Neural cell (in vitro differentiated cells): ENCODE data around the gene ANO3. TPM values are rescaled to one million over a fixed set of nuclear protein-coding genes. Genes with fewer than 3 reads are reported as not detected.

Source experiments
- H2AFZ ChIP-seq: fragments of 200-600, 300-800 bp; sonication (generic), shearing (Covaris generic); 2 replicates; pipeline ENCODE4 v1.6.0; 2014; ENCODE audit warnings: low read depth, mild to moderate bottlenecking, antibody characterized with exemption, low read length, moderate library complexity
- H3F3A ChIP-seq: fragments of 200-600 bp; shearing (Covaris generic); 2 replicates; pipeline ENCODE4 v1.6.1; 2016; ENCODE audit warnings: mild to moderate bottlenecking, moderate library complexity, mixed read lengths, antibody characterized with exemption, low read length; ENCODE audit not compliant: insufficient read depth, poor library complexity, severe bottlenecking
- H3K27ac ChIP-seq: fragments of 200-600, 300-800 bp; sonication (generic), shearing (Covaris generic); 2 replicates; pipeline ENCODE4 v1.5.1; 2014; ENCODE audit warnings: mild to moderate bottlenecking, low read length, moderate library complexity
- H3K27me3 ChIP-seq: fragments of 300-800, 200-600 bp; sonication (generic), shearing (Covaris generic); 2 replicates; pipeline ENCODE4 v1.6.0; 2014; ENCODE audit warnings: mild to moderate bottlenecking, low read depth, low read length, moderate library complexity; ENCODE audit not compliant: insufficient read depth
- H3K36me3 ChIP-seq: fragments of 300-800, 200-600 bp; sonication (generic), shearing (Covaris generic); 2 replicates; pipeline ENCODE4 v1.5.1; 2014; ENCODE audit warnings: mild to moderate bottlenecking, antibody characterized with exemption, low read length, moderate library complexity; ENCODE audit not compliant: insufficient read depth
- H3K4me2 ChIP-seq: fragments of 300-800, 200-600 bp; sonication (generic), shearing (Covaris generic); 2 replicates; pipeline ENCODE4 v1.6.0; 2014; ENCODE audit warnings: mild to moderate bottlenecking, low read length
- H3K4me3 ChIP-seq: fragments of 300-800, 200-600 bp; sonication (generic), shearing (Covaris generic); 2 replicates; pipeline ENCODE4 v1.5.1; 2014; ENCODE audit warnings: mild to moderate bottlenecking, low read length, moderate library complexity
- H3K79me2 ChIP-seq: fragments of 200-600 bp; shearing (Covaris generic); replicated peaks from 2 replicates; pipeline ENCODE4 v1.6.0; 2014; ENCODE audit warnings: mild to moderate bottlenecking, low read length, moderate library complexity; ENCODE audit not compliant: insufficient read depth
- H3K9ac ChIP-seq: fragments of 300-800, 200-600 bp; sonication (generic), shearing (Covaris generic); 2 replicates; pipeline ENCODE4 v1.6.1; 2016; ENCODE audit warnings: mild to moderate bottlenecking, low read length, mixed read lengths
- H3K9me2 ChIP-seq: fragments of 200-600 bp; shearing (Covaris generic); 2 replicates; pipeline ENCODE4 v1.6.1; 2016; ENCODE audit warnings: mild to moderate bottlenecking, low read length, mixed read lengths; ENCODE audit not compliant: insufficient read depth
- H3K9me3 ChIP-seq: fragments of 200-600, 300-800 bp; sonication (generic), shearing (Covaris generic); 2 replicates; pipeline ENCODE4 v1.6.1; 2016; ENCODE audit warnings: mild to moderate bottlenecking, mixed run types, low read length, moderate library complexity, mixed read lengths
- H4K20me1 ChIP-seq: fragments of 200-600 bp; shearing (Covaris generic); 2 replicates; pipeline ENCODE4 v1.6.1; 2016; ENCODE audit warnings: mild to moderate bottlenecking, mixed run types; ENCODE audit not compliant: insufficient read depth
- EP300 ChIP-seq: fragments of 450-650 bp; conservative IDR thresholded peaks from 2 replicates; pipeline ENCODE4 v1.6.1; 2014; ENCODE audit warnings: antibody characterized with exemption, mild to moderate bottlenecking, moderate library complexity; ENCODE audit not compliant: poor library complexity, severe bottlenecking
- EZH2 ChIP-seq: fragments of 200-600, 300-800 bp; shearing (Covaris generic), sonication (generic); IDR thresholded peaks from 2 replicates; pipeline ENCODE4 v1.6.1; 2014; ENCODE audit warnings: antibody characterized with exemption, low read length, borderline replicate concordance, mild to moderate bottlenecking; ENCODE audit not compliant: insufficient read depth, poor library complexity, severe bottlenecking
- MXI1 ChIP-seq: fragments of 450-650 bp; conservative IDR thresholded peaks from 2 replicates; pipeline ENCODE4 v1.6.1; 2014; ENCODE audit warnings: antibody characterized with exemption, mild to moderate bottlenecking; ENCODE audit not compliant: poor library complexity, severe bottlenecking
- POLR2AphosphoS5 ChIP-seq: IDR thresholded peaks from 2 replicates; pipeline ENCODE4 v1.6.1; 2012
- RAD21 ChIP-seq: fragments of 450-650 bp; conservative IDR thresholded peaks from 2 replicates; pipeline ENCODE4 v1.6.1; 2014; ENCODE audit warnings: antibody characterized with exemption, mild to moderate bottlenecking, moderate library complexity
- REST ChIP-seq: IDR thresholded peaks from 2 replicates; pipeline ENCODE4 v1.6.1; 2012; ENCODE audit warnings: borderline replicate concordance
- SMC3 ChIP-seq: fragments of 450-650 bp; conservative IDR thresholded peaks from 2 replicates; pipeline ENCODE4 v1.6.1; 2014; ENCODE audit warnings: antibody characterized with exemption, mild to moderate bottlenecking, moderate library complexity; ENCODE audit not compliant: poor library complexity
- TAF1 ChIP-seq: IDR thresholded peaks from 2 replicates; pipeline ENCODE4 v1.6.1; 2012; ENCODE audit warnings: low read depth
- polyA plus RNA-seq: library from polyadenylated mRNA; depleted of rRNA; stranded (reverse); fragments of >200 nt; gene quantifications from 2 replicates; pipeline ENCODE4 v1.2.3, GENCODE V29; 2014
- TF ChIP-seq, protein P1 (sequence below): fragments of 450-650 bp; IDR thresholded peaks from 2 replicates; pipeline ENCODE4 v1.5.1; 2014; ENCODE audit warnings: antibody characterized with exemption, mild to moderate bottlenecking, moderate library complexity; ENCODE audit not compliant: poor library complexity, severe bottlenecking

Gene ANO3
- polyA plus RNA-seq, 1 donor from 2014 or later = not detected

GRCh38 chr11:26365284-26365683, 33.4 kb downstream of the ANO3 start:
- Histone ChIP-seq H3K9ac (no peak overlapping the region), H3F3A (no peaks in the 10 kb centered on the region), H3K9me2 (no peaks in the 10 kb centered on the region), H3K9me3 (peaks cover 6% of the 10 kb centered on the region), H3K27me3 (no peaks in the 10 kb centered on the region), H3K79me2 (no peaks in the 10 kb centered on the region), H3K4me3 (no peak overlapping the region), H3K27ac (no peak overlapping the region), H4K20me1 (no peaks in the 10 kb centered on the region), H3K4me2 (no peak overlapping the region), H2AFZ (no peak overlapping the region), H3K36me3 (no peaks in the 10 kb centered on the region)
- TF ChIP-seq EP300 (no peak), TAF1 (no peak), RAD21 (no peak), EZH2 (no peak), SMC3 (no peak), POLR2AphosphoS5 (no peak), REST (no peak), MXI1 (no peak)
- TF ChIP-seq, protein P1, sequence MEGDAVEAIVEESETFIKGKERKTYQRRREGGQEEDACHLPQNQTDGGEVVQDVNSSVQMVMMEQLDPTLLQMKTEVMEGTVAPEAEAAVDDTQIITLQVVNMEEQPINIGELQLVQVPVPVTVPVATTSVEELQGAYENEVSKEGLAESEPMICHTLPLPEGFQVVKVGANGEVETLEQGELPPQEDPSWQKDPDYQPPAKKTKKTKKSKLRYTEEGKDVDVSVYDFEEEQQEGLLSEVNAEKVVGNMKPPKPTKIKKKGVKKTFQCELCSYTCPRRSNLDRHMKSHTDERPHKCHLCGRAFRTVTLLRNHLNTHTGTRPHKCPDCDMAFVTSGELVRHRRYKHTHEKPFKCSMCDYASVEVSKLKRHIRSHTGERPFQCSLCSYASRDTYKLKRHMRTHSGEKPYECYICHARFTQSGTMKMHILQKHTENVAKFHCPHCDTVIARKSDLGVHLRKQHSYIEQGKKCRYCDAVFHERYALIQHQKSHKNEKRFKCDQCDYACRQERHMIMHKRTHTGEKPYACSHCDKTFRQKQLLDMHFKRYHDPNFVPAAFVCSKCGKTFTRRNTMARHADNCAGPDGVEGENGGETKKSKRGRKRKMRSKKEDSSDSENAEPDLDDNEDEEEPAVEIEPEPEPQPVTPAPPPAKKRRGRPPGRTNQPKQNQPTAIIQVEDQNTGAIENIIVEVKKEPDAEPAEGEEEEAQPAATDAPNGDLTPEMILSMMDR = no peak

GRCh38 chr11:26377619-26378018, 45.7 kb downstream of the ANO3 start:
- Histone ChIP-seq H3K27me3 (no peaks in the 10 kb centered on the region), H4K20me1 (no peaks in the 10 kb centered on the region), H3K79me2 (no peaks in the 10 kb centered on the region), H3F3A (no peaks in the 10 kb centered on the region), H3K27ac (no peak overlapping the region), H2AFZ (no peak overlapping the region), H3K9me3 (no peaks in the 10 kb centered on the region), H3K4me3 (no peak overlapping the region), H3K36me3 (no peaks in the 10 kb centered on the region), H3K9ac (no peak overlapping the region), H3K4me2 (no peak overlapping the region), H3K9me2 (no peaks in the 10 kb centered on the region)
- TF ChIP-seq EP300 = no peak
- TF ChIP-seq, protein P1 = no peak
